H1 (cell line): ENCODE data around the gene IARS2. TPM values are rescaled to one million over a fixed set of nuclear protein-coding genes. Genes with fewer than 3 reads are reported as not detected.

Experiments
- E2F6 ChIP-seq: IDR thresholded peaks from 2 replicates; pipeline ENCODE4 v1.6.1; 2012; ENCODE audit warnings: inconsistent platforms
- NANOG ChIP-seq: IDR thresholded peaks from 2 replicates; pipeline ENCODE4 v1.6.1; 2011; ENCODE audit warnings: low read length, low read depth, mild to moderate bottlenecking, inconsistent platforms; ENCODE audit not compliant: insufficient read depth, poor library complexity, severe bottlenecking
- RFX5 ChIP-seq: IDR thresholded peaks from 2 replicates; pipeline ENCODE4 v1.6.1; 2011; ENCODE audit warnings: low read depth, low read length, improper control_type of control experiment, borderline replicate concordance
- SAP30 ChIP-seq: fragments of 300-600 bp; sonication (generic); IDR thresholded peaks from 2 replicates; pipeline ENCODE4 v1.7.1; 2012; ENCODE audit warnings: low read length, moderate library complexity, mild to moderate bottlenecking, inconsistent platforms; ENCODE audit not compliant: insufficient read depth, insufficient replicate concordance
- polyA plus RNA-seq, 7 experiments: library from polyadenylated mRNA; depleted of rRNA in 3 of 7; stranded (reverse) in 5 of 7; unstranded in 2 of 7; fragments of >200 nt in 5 of 7; fragments of 200-250 nt in 2 of 7; gene quantifications; 1 replicate in 5 of 7; 2 replicates in 1 of 7; 4 replicates in 1 of 7; pipeline versions ENCODE4 v1.2.1 to v1.2.3, GENCODE V29; 2011 to 2013; ENCODE audit warnings: missing spikeins in 2 of 7, mixed read lengths in 2 of 7
- total RNA-seq: library from RNA; stranded (reverse); fragmentation: NEBNext Ultra II Directional; extraction: Animal tissue kit (Norgen Biotek cat#: 25700); gene quantifications from 2 replicates; pipeline ENCODE4 v1.2.1, GENCODE V29; 2021

The IARS2 gene
- total and polyA plus RNA-seq, 2 of the 8 experiments (the other 6 are each of a cell fraction or from before 2014, with no cell fraction given) = 15.0 to 69.8 TPM

- TF ChIP-seq NANOG = no peak
- TF ChIP-seq RFX5 = no peak
- TF ChIP-seq E2F6 = no peak
- TF ChIP-seq SAP30 = no peak
Measured at GRCh38 chr1:220092694-220093093, 1.2 kb upstream of the IARS2 start (continued).
